Thyroid gland (tissue), 4 donors: ENCODE data around the gene DAB2IP. TPM values are rescaled to one million over a fixed set of nuclear protein-coding genes. Genes with fewer than 3 reads are reported as not detected.

Source experiments
- DNase-seq, 2 donors: peaks; one replicate each; pipeline ENCODE4 v3.0.0-alpha.2; 2019
- H3K27ac ChIP-seq, 3 donors: fragments of 200-600 bp; sonication (generic); 1 replicate in 2 of 3; 2 replicates in 1 of 3; pipeline ENCODE4 v1.5.1; 2016 to 2019; ENCODE audit warnings: mild to moderate bottlenecking in 1 of 3, moderate library complexity in 1 of 3
- H3K27me3 ChIP-seq: fragments of 200-600 bp; sonication (generic); one replicate; pipeline ENCODE4 v1.5.1; 2019
- H3K36me3 ChIP-seq, 2 donors: fragments of 200-600 bp; sonication (generic); one replicate each; pipeline ENCODE4 v1.5.1; 2016 to 2019
- H3K4me1 ChIP-seq, 2 donors: fragments of 200-600 bp; sonication (generic); one replicate each; pipeline ENCODE4 v1.5.1; 2017 to 2019
- H3K4me3 ChIP-seq, 3 donors: fragments of 200-600 bp; sonication (generic); replicated peaks in 1 of 3; 1 replicate in 2 of 3; 2 replicates in 1 of 3; pipeline ENCODE4 v1.5.1; 2016; ENCODE audit warnings: mild to moderate bottlenecking in 1 of 3
- H3K9me3 ChIP-seq: fragments of 200-600 bp; sonication (generic); one replicate; pipeline ENCODE4 v1.5.1; 2017
- CTCF ChIP-seq, 6 experiments: fragments of 200-600 bp in 3 of 6; fragments of 450-650 bp in 3 of 6; sonication (generic) in 3 of 6; IDR thresholded peaks; one replicate each; pipeline ENCODE4 v1.5.1; 2016 to 2019; ENCODE audit warnings: antibody characterized with exemption in 6 of 6, mild to moderate bottlenecking in 2 of 6, inconsistent platforms in 1 of 6, moderate library complexity in 1 of 6
- POLR2A ChIP-seq, 2 donors: fragments of 450-650 bp; IDR thresholded peaks; one replicate each; pipeline ENCODE4 v1.6.1; 2017; ENCODE audit warnings: antibody characterized with exemption in 2 of 2, mild to moderate bottlenecking in 2 of 2, moderate library complexity in 1 of 2
- WGBS, 2 donors: methylation state at CpG; one replicate each; pipeline ENCODE4 v1.1.5; 2017; 5-methylcytosine and 5-hydroxymethylcytosine counted together
- intact Hi-C: fragments of 100-400 bp; cut with DNase I; formaldehyde crosslinking; loops from one replicate; pipeline ENCODE4 v1.15.1; 2023
- total RNA-seq, 4 donors: library from RNA; depleted of rRNA; stranded (reverse); fragments of >200 nt; gene quantifications; one replicate each; pipeline ENCODE4 v1.2.3, GENCODE V29; 2016

Gene DAB2IP
- total RNA-seq, 4 donors from 2014 or later: 26.0 to 48.5 (median 38.2) TPM

- intact Hi-C loops: no loop called here
- WGBS, 2 donors: 1 to 5% methylated on average over 19 to 21 of the region's 29 CpGs
- Histone ChIP-seq H3K36me3 (no peaks in the 10 kb centered on the region), H3K4me3 (peak overlapping the region; percentile 25 to 73 (median 64)), H3K27ac (peak overlapping the region in 2 of 3 donors; percentile 61 to 72), H3K9me3 (no peaks in the 10 kb centered on the region), H3K27me3 (no peaks in the 10 kb centered on the region), H3K4me1 (peaks cover 29 to 46% of the 10 kb centered on the region in 2 donors)
- TF ChIP-seq POLR2A (IDR thresholded peaks at IDR 0.05) (no peak), CTCF (IDR thresholded peaks at IDR 0.05) (no peak)
- DNase-seq: peak; percentile 59 to 69
Observed at GRCh38 chr9:121652021-121652837, 795 bp downstream of the DAB2IP start.

- Histone ChIP-seq H3K36me3 (no peaks in the 10 kb centered on the region), H3K4me3 (peak overlapping the region in 1 of 3 donors; percentile 73), H3K27me3 (no peaks in the 10 kb centered on the region), H3K4me1 (peaks cover 29 to 46% of the 10 kb centered on the region in 2 donors), H3K9me3 (no peaks in the 10 kb centered on the region), H3K27ac (peak overlapping the region in 2 of 3 donors; percentile 61 to 72)
- intact Hi-C loops: no loop called here
- TF ChIP-seq POLR2A (IDR thresholded peaks at IDR 0.05) (no peak), CTCF (IDR thresholded peaks at IDR 0.05) (no peak)
- WGBS, 2 donors: 31 to 57% methylated on average over 2 of the region's 2 CpGs
- no peak for DNase-seq
Observed at GRCh38 chr9:121652838-121653231, 1.4 kb downstream of the DAB2IP start.

GRCh38 chr9:121654499-121655140 is 3.2 kb downstream of the DAB2IP start:
- peaks cover 29 to 53% of the 10 kb centered on the region in 2 donors for H3K4me1 ChIP-seq
- H3K27me3 ChIP-seq: no peaks in the 10 kb centered on the region
- no peaks in the 10 kb centered on the region for H3K9me3 ChIP-seq
- no peak for DNase-seq
- TF ChIP-seq CTCF (IDR thresholded peaks at IDR 0.05): no peak
- TF ChIP-seq POLR2A (IDR thresholded peaks at IDR 0.05): no peak
- WGBS, 2 donors: 76 to 89% methylated on average over 3 of the region's 3 CpGs
- no peak overlapping the region for H3K4me3 ChIP-seq
- intact Hi-C loops: no loop called here
- H3K36me3 ChIP-seq: no peaks in the 10 kb centered on the region
- no peak overlapping the region for H3K27ac ChIP-seq

- no peak overlapping the region for H3K27ac ChIP-seq
- no peak overlapping the region for H3K4me3 ChIP-seq
- 88 to 96% methylated on average over 2 to 3 of the region's 3 CpGs for WGBS, 2 donors
- no peaks in the 10 kb centered on the region for H3K27me3 ChIP-seq
- no peaks in the 10 kb centered on the region for H3K36me3 ChIP-seq
- no peak for DNase-seq
- no peak for TF ChIP-seq POLR2A (IDR thresholded peaks at IDR 0.05)
- TF ChIP-seq CTCF (IDR thresholded peaks at IDR 0.05): no peak
- H3K4me1 ChIP-seq: peaks cover 25 to 47% of the 10 kb centered on the region in 2 donors
- intact Hi-C loops: no loop called here
- no peaks in the 10 kb centered on the region for H3K9me3 ChIP-seq
Observed at GRCh38 chr9:121655231-121655755, 3.9 kb downstream of the DAB2IP start.
